Fibroblast of the aortic adventitia (primary cell): ENCODE results near the gene PXN. TPM values are rescaled to one million over a fixed set of nuclear protein-coding genes. Genes with fewer than 3 reads are reported as not detected.

Source experiments
- DNase-seq: peaks from one replicate; pipeline ENCODE4 v3.0.0-alpha.2; 2010; ENCODE audit warnings: low read depth
- H3K4me3 ChIP-seq: 2 replicates; pipeline ENCODE4 v1.5.1; 2011; ENCODE audit warnings: low read depth, mild to moderate bottlenecking, control low read depth, low read length, moderate library complexity
- CTCF ChIP-seq: IDR thresholded peaks from 2 replicates; pipeline ENCODE4 v1.5.1; 2011; ENCODE audit warnings: mild to moderate bottlenecking, low read length, control low read depth, inconsistent platforms; ENCODE audit not compliant: insufficient read depth
- total RNA-seq: library from RNA; depleted of rRNA; stranded (reverse); fragments of >200 nt; gene quantifications from 2 replicates; pipeline ENCODE4 v1.2.3, GENCODE V29; 2012; ENCODE audit warnings: low replicate concordance

PXN gene
- total RNA-seq, 1 donor: 68.3 TPM

GRCh38 chr12:120267736-120268135 is 2.2 kb upstream of the PXN start:
- H3K4me3 ChIP-seq: no peak overlapping the region
- TF ChIP-seq CTCF: no peak
- no peak for DNase-seq

GRCh38 chr12:120266180-120266870 is 795 bp upstream of the PXN start:
- no peak for DNase-seq
- TF ChIP-seq CTCF: no peak
- H3K4me3 ChIP-seq: no peak overlapping the region

- DNase-seq: no peak
- H3K4me3 ChIP-seq: peak overlapping the region; percentile 87
- no peak for TF ChIP-seq CTCF
These were observed 542 bp downstream of the PXN start for GRCh38 chr12:120264904-120265472.

GRCh38 chr12:120264086-120264903 is 1.2 kb downstream of the PXN start:
- peak overlapping the region; percentile 87 for H3K4me3 ChIP-seq
- TF ChIP-seq CTCF: no peak
- DNase-seq: no peak

- TF ChIP-seq CTCF: no peak
- peak; percentile 37 for DNase-seq
- H3K4me3 ChIP-seq: peak overlapping the region; percentile 87
These were observed 1.8 kb downstream of the PXN start for GRCh38 chr12:120263748-120264085.

- TF ChIP-seq CTCF: no peak
- peak; percentile 47 for DNase-seq
- peak overlapping the region; percentile 87 for H3K4me3 ChIP-seq
These were observed 2.4 kb downstream of the PXN start for GRCh38 chr12:120262852-120263747.
